Fibroblast of skin of scalp (primary cell): ENCODE measurements around the gene RFC5. TPM values are rescaled to one million over a fixed set of nuclear protein-coding genes. Genes with fewer than 3 reads are reported as not detected.
"Not testable (repeated sequence)": the region's sequence is repeated elsewhere in the genome, so short reads cannot be mapped to it uniquely, and the experiment has no call there.

Experiments used
- DNase-seq: peaks from one replicate; pipeline ENCODE4 v3.0.0-alpha.2; 2013
- polyA plus RNA-seq, 2 experiments: library from polyadenylated mRNA; unstranded; fragments of 120-200 nt; gene quantifications; one replicate each; pipeline ENCODE4 v1.2.1, GENCODE V29; 2013; ENCODE audit not compliant: insufficient read length in 2 of 2

RFC5 gene
- 12.4 TPM for polyA plus RNA-seq (2013, experiment 1 of 2; ENCODE audit: insufficient read length)
- polyA plus RNA-seq (2013, experiment 2 of 2; ENCODE audit: insufficient read length): 12.3 TPM

GRCh38 chr12:118016424-118017264 is at the start of gene RFC5:
RFC5 (plus strand) TSS chr12:118016703; CDS start chr12:118016828, 125 bp downstream.
- DNase-seq: peak; percentile 97

- no peak for DNase-seq
These were observed 49.5 kb upstream of the RFC5 start for GRCh38 chr12:117967043-117967442.

- no peak for DNase-seq
These were observed 49.0 kb upstream of the RFC5 start for GRCh38 chr12:117967512-117967911.

GRCh38 chr12:117968151-117968789 is 48.2 kb upstream of the RFC5 start:
- no peak for DNase-seq

GRCh38 chr12:117968826-117969659 is 47.5 kb upstream of the RFC5 start, which contains the start of gene KSR2:
KSR2 (minus strand) TSS chr12:117968990; CDS start chr12:117968255, 735 bp downstream.
- peak; percentile 19 for DNase-seq

- DNase-seq: no peak
These were observed 46.2 kb upstream of the RFC5 start for GRCh38 chr12:117970334-117970733.

- DNase-seq: no peak
These were observed 44.2 kb upstream of the RFC5 start for GRCh38 chr12:117972301-117972700.

- no peak for DNase-seq
These were observed 41.5 kb upstream of the RFC5 start for GRCh38 chr12:117975006-117975405.

- no peak for DNase-seq
These were observed 39.1 kb upstream of the RFC5 start for GRCh38 chr12:117977373-117977772.

GRCh38 chr12:117980616-117981015 is 35.9 kb upstream of the RFC5 start:
- peak; percentile 5 for DNase-seq

GRCh38 chr12:117981267-117981666 is 35.2 kb upstream of the RFC5 start:
- no peak for DNase-seq

GRCh38 chr12:117985182-117985581 is 31.3 kb upstream of the RFC5 start:
- peak; percentile 10 for DNase-seq

GRCh38 chr12:117986705-117987469 is 29.6 kb upstream of the RFC5 start:
- DNase-seq: peak; percentile 62

GRCh38 chr12:117994551-117995438 is 21.7 kb upstream of the RFC5 start:
- no peak for DNase-seq

GRCh38 chr12:117998719-117999118 is 17.8 kb upstream of the RFC5 start:
- no peak for DNase-seq

GRCh38 chr12:117999806-118000205 is 16.7 kb upstream of the RFC5 start:
- DNase-seq: not testable (repeated sequence)

- DNase-seq: no peak
These were observed 5.6 kb upstream of the RFC5 start for GRCh38 chr12:118010903-118011302.

GRCh38 chr12:118011377-118011776 is 5.1 kb upstream of the RFC5 start:
- no peak for DNase-seq

- DNase-seq: no peak
These were observed 4.5 kb upstream of the RFC5 start for GRCh38 chr12:118011961-118012360.

- no peak for DNase-seq
These were observed 3.2 kb upstream of the RFC5 start for GRCh38 chr12:118013283-118013682.

- no peak for DNase-seq
These were observed 1.2 kb upstream of the RFC5 start for GRCh38 chr12:118015306-118015705.
